Measurements from ENCODE around the gene PRPF6. TPM values are rescaled to one million over a fixed set of nuclear protein-coding genes. Genes with fewer than 3 reads are reported as not detected.

The PRPF6 gene
- total and polyA plus RNA-seq, 2 of the 13 experiments (the other 11 are each of a cell fraction or from before 2014, with no cell fraction given), result 63.7 to 101 TPM

- TF ChIP-seq, protein P1, sequence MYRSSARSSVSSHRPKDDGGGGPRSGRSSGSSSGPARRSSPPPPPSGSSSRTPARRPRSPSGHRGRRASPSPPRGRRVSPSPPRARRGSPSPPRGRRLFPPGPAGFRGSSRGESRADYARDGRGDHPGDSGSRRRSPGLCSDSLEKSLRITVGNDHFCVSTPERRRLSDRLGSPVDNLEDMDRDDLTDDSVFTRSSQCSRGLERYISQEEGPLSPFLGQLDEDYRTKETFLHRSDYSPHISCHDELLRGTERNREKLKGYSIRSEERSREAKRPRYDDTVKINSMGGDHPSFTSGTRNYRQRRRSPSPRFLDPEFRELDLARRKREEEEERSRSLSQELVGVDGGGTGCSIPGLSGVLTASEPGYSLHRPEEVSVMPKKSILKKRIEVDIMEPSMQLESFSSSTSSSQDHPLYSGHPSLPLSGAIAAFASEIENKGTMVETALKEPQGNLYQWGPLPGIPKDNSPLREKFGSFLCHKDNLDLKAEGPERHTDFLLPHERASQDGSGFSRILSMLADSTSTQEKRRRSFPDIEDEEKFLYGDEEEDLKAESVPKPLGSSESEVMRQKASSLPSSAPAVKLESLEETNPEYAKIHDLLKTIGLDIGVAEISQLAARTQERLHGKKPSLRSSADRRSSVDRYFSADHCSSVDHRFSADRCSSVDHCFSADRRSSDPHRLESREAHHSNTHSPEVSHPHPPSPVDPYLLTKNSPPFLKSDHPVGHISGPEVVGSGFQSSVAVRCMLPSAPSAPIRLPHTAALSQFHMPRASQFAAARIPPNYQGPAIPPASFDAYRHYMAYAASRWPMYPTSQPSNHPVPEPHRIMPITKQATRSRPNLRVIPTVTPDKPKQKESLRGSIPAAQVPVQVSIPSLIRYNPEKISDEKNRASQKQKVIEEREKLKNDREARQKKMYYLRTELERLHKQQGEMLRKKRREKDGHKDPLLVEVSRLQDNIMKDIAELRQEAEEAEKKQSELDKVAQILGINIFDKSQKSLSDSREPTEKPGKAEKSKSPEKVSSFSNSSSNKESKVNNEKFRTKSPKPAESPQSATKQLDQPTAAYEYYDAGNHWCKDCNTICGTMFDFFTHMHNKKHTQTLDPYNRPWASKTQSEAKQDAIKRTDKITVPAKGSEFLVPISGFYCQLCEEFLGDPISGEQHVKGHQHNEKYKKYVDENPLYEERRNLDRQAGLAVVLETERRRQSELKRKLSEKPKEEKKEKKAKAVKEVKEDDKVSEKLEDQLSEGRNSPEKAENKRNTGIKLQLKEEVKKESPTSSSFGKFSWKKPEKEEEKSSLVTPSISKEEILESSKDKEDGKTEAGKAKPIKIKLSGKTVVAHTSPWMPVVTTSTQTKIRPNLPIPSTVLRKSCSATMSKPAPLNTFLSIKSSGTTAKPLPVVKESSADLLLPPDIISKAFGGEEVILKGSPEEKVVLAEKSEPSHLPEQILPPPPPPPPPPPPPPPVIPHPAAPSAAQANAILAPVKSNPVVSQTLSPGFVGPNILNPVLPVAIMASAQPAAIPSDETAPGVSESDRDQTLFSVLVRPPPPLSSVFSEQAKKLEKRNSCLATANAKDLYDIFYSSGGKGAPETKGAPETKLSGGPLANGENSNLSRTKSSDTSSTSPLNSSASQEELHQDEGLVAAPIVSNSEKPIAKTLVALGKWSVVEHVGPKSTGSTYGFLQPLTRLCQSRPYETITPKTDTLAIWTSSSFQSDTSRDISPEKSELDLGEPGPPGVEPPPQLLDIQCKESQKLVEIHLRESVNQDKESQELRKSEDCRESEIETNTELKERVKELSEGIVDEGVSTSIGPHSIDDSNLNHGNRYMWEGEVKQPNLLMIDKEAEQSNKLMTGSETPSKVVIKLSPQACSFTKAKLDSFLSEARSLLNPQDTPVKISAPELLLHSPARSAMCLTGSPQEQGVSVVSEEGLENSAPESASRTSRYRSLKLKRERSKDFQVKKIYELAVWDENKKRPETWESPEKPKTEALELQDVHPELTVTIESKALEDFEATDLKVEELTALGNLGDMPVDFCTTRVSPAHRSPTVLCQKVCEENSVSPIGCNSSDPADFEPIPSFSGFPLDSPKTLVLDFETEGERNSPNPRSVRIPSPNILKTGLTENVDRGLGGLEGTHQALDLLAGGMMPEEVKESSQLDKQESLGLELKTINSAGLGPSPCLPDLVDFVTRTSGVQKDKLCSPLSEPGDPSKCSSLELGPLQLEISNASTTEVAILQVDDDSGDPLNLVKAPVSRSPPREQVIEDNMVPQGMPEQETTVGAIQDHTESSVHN (CRISPR knock-in tag; IDR thresholded peaks at IDR 0.05), result no peak; the same call in 1 of the 2 replicates
- TF ChIP-seq MYNN (CRISPR knock-in tag; IDR thresholded peaks at IDR 0.05; ENCODE audit: low read depth), result no peak
- no peak for TF ChIP-seq ZNF788 (CRISPR knock-in tag; IDR thresholded peaks at IDR 0.05; ENCODE audit: borderline replicate concordance)
- TF ChIP-seq ATF7-NPFF (CRISPR knock-in tag; IDR thresholded peaks at IDR 0.05; ENCODE audit: low read depth), result peak; percentile 84; the same call in 1 of the 2 replicates
- TF ChIP-seq ZNF143 (CRISPR knock-in tag; IDR thresholded peaks at IDR 0.05), result no peak
- no peak for TF ChIP-seq ZNF136 (CRISPR knock-in tag; IDR thresholded peaks at IDR 0.05; ENCODE audit: low read depth)
- no peak for TF ChIP-seq MXD4 (CRISPR knock-in tag; IDR thresholded peaks at IDR 0.05)
- no peak for TF ChIP-seq ZNF263 (CRISPR knock-in tag; IDR thresholded peaks at IDR 0.05)
- TF ChIP-seq SP140L (CRISPR knock-in tag; IDR thresholded peaks at IDR 0.05; ENCODE audit: borderline replicate concordance), result no peak
- no peak for TF ChIP-seq HOMEZ (CRISPR knock-in tag; IDR thresholded peaks at IDR 0.05; ENCODE audit: low read depth)
- TF ChIP-seq KDM2A (CRISPR knock-in tag; IDR thresholded peaks at IDR 0.05; ENCODE audit: borderline replicate concordance, low read depth), result no peak
- no peak for TF ChIP-seq EHMT2 (IDR thresholded peaks at IDR 0.05; ENCODE audit: borderline replicate concordance, low read depth, low read length)
- TF ChIP-seq SOX13 (IDR thresholded peaks at IDR 0.05), result no peak
- TF ChIP-seq SOX13 (CRISPR knock-in tag; conservative IDR thresholded peaks at IDR 0.05 in 1 of 2, IDR thresholded peaks at IDR 0.05 in 1 of 2), result no peak
- TF ChIP-seq ZNF792 (CRISPR knock-in tag; IDR thresholded peaks at IDR 0.05), result no peak; the same call in 1 of the 2 replicates
- TF ChIP-seq ZC3H4 (CRISPR knock-in tag; IDR thresholded peaks at IDR 0.05; ENCODE audit: borderline replicate concordance), result no peak; the same call in 1 of the 2 replicates
- no peak for TF ChIP-seq RELA (CRISPR knock-in tag; IDR thresholded peaks at IDR 0.05)
- no peak for TF ChIP-seq MLLT10 (CRISPR knock-in tag; IDR thresholded peaks at IDR 0.05)
- 0 out of 2 replicates have a peak, but pooled peaks have one; percentile 20 for TF ChIP-seq ZNF296 (CRISPR knock-in tag; conservative IDR thresholded peaks at IDR 0.05)
- no peak for TF ChIP-seq ZNF30 (CRISPR knock-in tag; IDR thresholded peaks at IDR 0.05)
- TF ChIP-seq ZNF546 (CRISPR knock-in tag; conservative IDR thresholded peaks at IDR 0.05), result peak; percentile 61
Observed at GRCh38 chr20:64039293-64040160, 58.6 kb downstream of the PRPF6 start (continued).

Data from HepG2 (cell line).